Suprapubic skin (tissue), 4 donors: ENCODE results near the gene PRKCE. TPM values are rescaled to one million over a fixed set of nuclear protein-coding genes. Genes with fewer than 3 reads are reported as not detected.

Source experiments
- DNase-seq, 2 donors: peaks; one replicate each; pipeline ENCODE4 v3.0.0-alpha.2; 2019; ENCODE audit warnings: low spot score in 2 of 2
- H3K27ac ChIP-seq: fragments of 200-600 bp; sonication (generic); one replicate; pipeline ENCODE4 v1.5.1; 2019
- H3K27me3 ChIP-seq: fragments of 200-600 bp; sonication (generic); one replicate; pipeline ENCODE4 v1.5.1; 2019
- H3K36me3 ChIP-seq: fragments of 200-600 bp; sonication (generic); one replicate; pipeline ENCODE4 v1.5.1; 2019
- H3K4me1 ChIP-seq: fragments of 200-600 bp; sonication (generic); one replicate; pipeline ENCODE4 v1.5.1; 2019
- H3K4me3 ChIP-seq: fragments of 200-600 bp; sonication (generic); one replicate; pipeline ENCODE4 v1.5.1; 2019; ENCODE audit warnings: mild to moderate bottlenecking
- H3K9me3 ChIP-seq: fragments of 200-600 bp; sonication (generic); one replicate; pipeline ENCODE4 v1.5.1; 2019
- EP300 ChIP-seq: sonication (generic); formaldehyde crosslinking; IDR thresholded peaks from one replicate; pipeline ENCODE4 v1.6.1; 2017; ENCODE audit warnings: antibody characterized with exemption
- POLR2A ChIP-seq, 2 donors: fragments of 450-650 bp; IDR thresholded peaks; one replicate each; pipeline ENCODE4 v1.6.1; 2017; ENCODE audit warnings: antibody characterized with exemption in 2 of 2, mild to moderate bottlenecking in 2 of 2, moderate library complexity in 2 of 2
- POLR2AphosphoS5 ChIP-seq, 3 donors: sonication (generic); formaldehyde crosslinking; IDR thresholded peaks; one replicate each; pipeline ENCODE4 v1.6.1; 2017; ENCODE audit warnings: antibody characterized with exemption in 3 of 3
- WGBS: methylation state at CpG from one replicate; pipeline ENCODE4 v1.1.5; 2018; 5-methylcytosine and 5-hydroxymethylcytosine counted together
- total RNA-seq, 4 donors: library from RNA; depleted of rRNA; stranded (reverse); fragments of >200 nt; gene quantifications; one replicate each; pipeline ENCODE4 v1.1.0, GENCODE V29; 2016
- TF ChIP-seq, protein P1 (sequence below), 2 donors: fragments of 200-600 bp in 1 of 2; fragments of 450-650 bp in 1 of 2; sonication (generic) in 1 of 2; IDR thresholded peaks; one replicate each; pipeline ENCODE4 v1.5.1; 2016 to 2019; ENCODE audit warnings: antibody characterized with exemption in 2 of 2, mild to moderate bottlenecking in 1 of 2, moderate library complexity in 1 of 2

PRKCE gene
- total RNA-seq, 4 donors from 2014 or later = 7.9 to 18.3 (median 12.5) TPM

DNA sequence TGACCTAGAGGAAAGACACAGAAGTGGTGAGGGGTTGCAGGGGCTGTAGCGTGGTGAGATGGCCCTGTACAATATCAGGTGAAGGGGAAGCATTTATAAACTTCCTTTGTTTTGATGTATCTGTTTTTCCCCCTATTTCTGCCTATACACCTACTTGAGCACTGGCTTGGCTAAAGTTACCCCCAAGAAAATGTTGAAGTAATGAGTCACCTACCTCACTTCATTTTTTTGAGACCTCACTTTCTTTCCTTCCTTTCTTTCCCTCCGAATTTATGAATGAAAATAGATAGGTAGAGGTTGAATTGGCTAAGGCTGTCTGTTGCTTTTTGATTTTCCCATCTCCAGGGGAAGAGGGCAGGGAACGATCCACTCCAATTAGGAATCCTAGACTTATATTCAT is 414.6 kb downstream of the PRKCE start:
- peaks cover 12% of the 10 kb centered on the region for H3K4me1 ChIP-seq
- no peaks in the 10 kb centered on the region for H3K27me3 ChIP-seq
- TF ChIP-seq POLR2AphosphoS5 (IDR thresholded peaks at IDR 0.05) (no peak), POLR2A (IDR thresholded peaks at IDR 0.05) (no peak), EP300 (no peak)
- TF ChIP-seq, protein P1, sequence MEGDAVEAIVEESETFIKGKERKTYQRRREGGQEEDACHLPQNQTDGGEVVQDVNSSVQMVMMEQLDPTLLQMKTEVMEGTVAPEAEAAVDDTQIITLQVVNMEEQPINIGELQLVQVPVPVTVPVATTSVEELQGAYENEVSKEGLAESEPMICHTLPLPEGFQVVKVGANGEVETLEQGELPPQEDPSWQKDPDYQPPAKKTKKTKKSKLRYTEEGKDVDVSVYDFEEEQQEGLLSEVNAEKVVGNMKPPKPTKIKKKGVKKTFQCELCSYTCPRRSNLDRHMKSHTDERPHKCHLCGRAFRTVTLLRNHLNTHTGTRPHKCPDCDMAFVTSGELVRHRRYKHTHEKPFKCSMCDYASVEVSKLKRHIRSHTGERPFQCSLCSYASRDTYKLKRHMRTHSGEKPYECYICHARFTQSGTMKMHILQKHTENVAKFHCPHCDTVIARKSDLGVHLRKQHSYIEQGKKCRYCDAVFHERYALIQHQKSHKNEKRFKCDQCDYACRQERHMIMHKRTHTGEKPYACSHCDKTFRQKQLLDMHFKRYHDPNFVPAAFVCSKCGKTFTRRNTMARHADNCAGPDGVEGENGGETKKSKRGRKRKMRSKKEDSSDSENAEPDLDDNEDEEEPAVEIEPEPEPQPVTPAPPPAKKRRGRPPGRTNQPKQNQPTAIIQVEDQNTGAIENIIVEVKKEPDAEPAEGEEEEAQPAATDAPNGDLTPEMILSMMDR (IDR thresholded peaks at IDR 0.05) = no peak
- DNase-seq = no peak
- no peak overlapping the region for H3K4me3 ChIP-seq
- no peak overlapping the region for H3K27ac ChIP-seq
- 81% methylated on average over 3 of the region's 3 CpGs for WGBS
- H3K36me3 ChIP-seq = no peaks in the 10 kb centered on the region
- no peaks in the 10 kb centered on the region for H3K9me3 ChIP-seq

DNA sequence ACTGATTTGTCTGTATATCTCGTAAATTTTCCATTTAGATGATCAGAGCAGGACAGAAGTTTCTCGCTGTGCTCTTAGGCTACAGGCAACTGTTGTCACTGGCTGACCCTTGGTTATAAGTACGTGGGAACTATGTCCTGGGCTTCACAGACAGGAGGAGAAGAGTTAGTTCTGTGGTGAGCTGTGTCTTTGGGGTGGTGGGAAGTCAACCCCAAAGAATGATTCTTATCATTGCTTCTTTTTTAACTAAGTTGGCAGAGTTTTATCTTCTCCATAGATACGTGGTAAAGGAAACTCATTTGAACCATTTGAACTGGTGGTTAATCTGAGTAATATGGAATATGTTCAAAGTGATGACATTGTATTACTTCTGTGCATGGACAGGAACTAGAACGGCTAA is 415.1 kb downstream of the PRKCE start:
- TF ChIP-seq POLR2A (IDR thresholded peaks at IDR 0.05) (no peak), EP300 (no peak), POLR2AphosphoS5 (IDR thresholded peaks at IDR 0.05) (no peak)
- TF ChIP-seq, protein P1 (IDR thresholded peaks at IDR 0.05) = no peak
- Histone ChIP-seq H3K36me3 (no peaks in the 10 kb centered on the region), H3K4me3 (no peak overlapping the region), H3K27ac (no peak overlapping the region), H3K27me3 (no peaks in the 10 kb centered on the region), H3K9me3 (no peaks in the 10 kb centered on the region), H3K4me1 (peaks cover 12% of the 10 kb centered on the region)
- WGBS = 76% methylated on average over 5 of the region's 5 CpGs
- DNase-seq = no peak

DNA sequence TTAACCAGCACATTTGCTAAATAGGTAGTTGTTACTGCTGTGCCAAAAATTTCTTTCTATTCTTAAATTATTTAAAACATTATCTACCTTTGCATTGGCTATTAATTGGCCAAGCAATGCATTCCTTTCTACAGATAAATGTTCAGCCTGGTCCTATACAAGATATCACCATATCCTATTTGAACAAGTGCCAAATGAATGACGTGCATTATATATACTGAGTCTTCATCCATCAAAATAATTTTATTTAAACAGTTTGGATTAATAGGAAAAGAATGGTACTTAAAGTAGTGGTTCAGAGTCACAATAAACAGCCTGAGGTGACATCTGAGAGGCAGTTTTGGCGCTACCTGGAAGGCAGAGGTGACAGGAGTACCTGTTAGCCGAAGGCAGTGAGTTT is 415.6 kb downstream of the PRKCE start:
- H3K4me3 ChIP-seq = no peak overlapping the region
- TF ChIP-seq POLR2A (IDR thresholded peaks at IDR 0.05) (no peak), POLR2AphosphoS5 (IDR thresholded peaks at IDR 0.05) (no peak), EP300 (no peak)
- TF ChIP-seq, protein P1 (IDR thresholded peaks at IDR 0.05) = no peak
- no peak overlapping the region for H3K27ac ChIP-seq
- DNase-seq = no peak
- 91% methylated on average over 3 of the region's 3 CpGs for WGBS
- no peaks in the 10 kb centered on the region for H3K9me3 ChIP-seq
- no peaks in the 10 kb centered on the region for H3K27me3 ChIP-seq
- no peaks in the 10 kb centered on the region for H3K36me3 ChIP-seq
- peaks cover 12% of the 10 kb centered on the region for H3K4me1 ChIP-seq

DNA sequence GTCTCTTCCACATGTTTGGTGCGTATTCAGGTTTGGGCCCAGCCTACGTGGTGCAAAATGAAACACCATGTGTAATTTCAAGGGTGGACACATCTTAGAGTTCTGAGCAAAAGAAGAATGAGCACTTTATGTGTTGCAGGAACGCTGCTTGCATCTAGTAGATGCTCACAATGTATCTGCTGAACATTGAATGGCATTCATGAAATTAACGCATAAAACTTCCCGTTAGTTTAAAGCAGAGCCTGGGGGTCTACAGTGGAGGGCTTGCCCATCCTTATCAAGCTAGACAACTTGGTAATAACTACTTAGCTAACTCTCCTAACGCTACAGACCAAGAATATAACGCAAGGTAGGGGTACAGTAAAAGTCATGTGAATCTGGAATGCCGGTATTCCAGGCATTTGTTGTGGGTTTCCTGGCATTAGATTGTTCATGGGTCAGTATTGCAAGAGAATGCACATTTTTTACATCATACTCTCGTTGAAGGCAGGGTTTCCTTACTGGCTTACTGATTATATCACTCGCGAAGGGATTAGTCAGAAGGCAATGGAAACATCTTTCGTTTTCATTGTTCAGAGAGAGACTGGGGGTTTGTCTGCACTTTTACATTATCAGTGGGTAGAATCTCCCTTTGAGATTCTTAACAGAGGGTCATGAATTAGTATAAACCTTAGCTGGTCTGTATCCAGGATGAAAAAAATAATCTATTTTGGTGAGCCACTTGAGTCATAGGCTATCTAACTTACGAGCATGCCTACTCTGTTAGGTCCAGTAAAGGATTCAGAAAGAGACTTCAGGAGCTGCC is 416.2 kb downstream of the PRKCE start:
- TF ChIP-seq, protein P1 (IDR thresholded peaks at IDR 0.05) = no peak
- TF ChIP-seq POLR2A (IDR thresholded peaks at IDR 0.05) = no peak
- no peak for TF ChIP-seq EP300
- TF ChIP-seq POLR2AphosphoS5 (IDR thresholded peaks at IDR 0.05) = peak in 1 of 3 donors; percentile 37
- H3K27ac ChIP-seq = no peak overlapping the region
- 89% methylated on average over 13 of the region's 13 CpGs for WGBS

DNA sequence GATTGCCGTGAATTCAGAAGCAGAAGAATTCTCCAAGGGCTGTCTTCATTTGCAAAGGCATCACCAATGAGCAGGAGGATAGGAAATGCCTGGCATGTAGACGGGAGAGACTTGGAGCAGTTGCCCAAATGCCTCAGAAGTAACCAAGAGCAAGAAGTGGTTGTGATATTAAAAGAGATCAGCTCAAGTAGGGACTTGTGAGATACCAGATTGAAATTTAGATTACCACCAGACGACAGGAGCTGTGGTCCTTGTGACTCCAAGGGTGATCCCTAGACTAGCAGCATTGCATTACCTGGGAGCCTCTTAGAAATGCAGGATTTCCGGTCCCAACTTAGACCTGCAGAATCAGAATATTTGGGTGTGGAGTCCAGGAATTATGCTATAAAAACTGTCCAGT is 417.2 kb downstream of the PRKCE start:
- H3K4me3 ChIP-seq = no peak overlapping the region
- WGBS = 73% methylated on average over 4 of the region's 4 CpGs
- no peaks in the 10 kb centered on the region for H3K9me3 ChIP-seq
- no peaks in the 10 kb centered on the region for H3K27me3 ChIP-seq
- H3K4me1 ChIP-seq = peaks cover 3% of the 10 kb centered on the region
- H3K27ac ChIP-seq = no peak overlapping the region
- TF ChIP-seq, protein P1 (IDR thresholded peaks at IDR 0.05) = no peak
- TF ChIP-seq POLR2A (IDR thresholded peaks at IDR 0.05) = no peak
- no peak for TF ChIP-seq POLR2AphosphoS5 (IDR thresholded peaks at IDR 0.05)
- no peak for TF ChIP-seq EP300
- H3K36me3 ChIP-seq = no peaks in the 10 kb centered on the region
- no peak for DNase-seq

More for the DNA sequence above, 416.2 kb downstream of the PRKCE start:
- no peak for DNase-seq
- Histone ChIP-seq H3K4me1 (peaks cover 10% of the 10 kb centered on the region), H3K27me3 (no peaks in the 10 kb centered on the region), H3K36me3 (no peaks in the 10 kb centered on the region), H3K4me3 (no peak overlapping the region), H3K9me3 (no peaks in the 10 kb centered on the region)
